B cell (primary cell): ENCODE data around the gene IL1RAPL1. TPM values are rescaled to one million over a fixed set of nuclear protein-coding genes. Genes with fewer than 3 reads are reported as not detected.

ENCODE experiments used
- ATAC-seq: fragments of 200-7000 bp; cut with Tn5 transposase; one replicate; pipeline ENCODE4 v1.10.0; 2021; ENCODE audit warnings: low read depth, mild to moderate bottlenecking, moderate number of reproducible peaks, moderate library complexity
- CTCF ChIA-PET: fragments of 350-600 bp; sonication (Branson Sonifier 250); formaldehyde crosslinking; loops from one replicate; lab custom pipeline; 2021; ENCODE audit warnings: antibody characterized with exemption, inconsistent platforms; lab: Charles Lee
- POLR2A ChIA-PET: fragments of 350-600 bp; sonication (Branson Sonifier 250); formaldehyde crosslinking; loops from one replicate; lab custom pipeline; 2021; ENCODE audit warnings: antibody characterized with exemption; lab: Charles Lee
- DNase-seq: peaks from one replicate; pipeline ENCODE4 v3.0.0; 2013
- H2AFZ ChIP-seq: 2 replicates; pipeline ENCODE4 v1.6.1; 2012; ENCODE audit warnings: mild to moderate bottlenecking, low read depth, low read length; ENCODE audit not compliant: insufficient read depth, poor library complexity, severe bottlenecking
- H3K27ac ChIP-seq, 2 donors: 1 replicate in 1 of 2; 2 replicates in 1 of 2; pipeline ENCODE4 v1.5.1; 2012 to 2013; ENCODE audit warnings: low read length in 2 of 2, mild to moderate bottlenecking in 2 of 2, moderate library complexity in 1 of 2
- H3K27me3 ChIP-seq, 4 experiments: fragments of 200-600 bp in 1 of 4; sonication (generic) in 1 of 4; replicated peaks in 1 of 4; 1 replicate in 2 of 4; 2 replicates in 2 of 4; pipeline versions ENCODE4 v1.6.1 to v1.7.0; 2013 to 2016; ENCODE audit warnings: low read length in 3 of 4, mild to moderate bottlenecking in 2 of 4, mixed read lengths in 1 of 4, moderate library complexity in 1 of 4; ENCODE audit not compliant: insufficient read depth in 4 of 4, control insufficient read depth in 3 of 4; ENCODE audit errors: control extremely low read depth in 1 of 4
- H3K36me3 ChIP-seq, 2 experiments: replicated peaks in 1 of 2; 1 replicate in 1 of 2; 2 replicates in 1 of 2; pipeline versions ENCODE4 v1.6.1 to v1.7.1; 2013; ENCODE audit warnings: low read length in 1 of 2; ENCODE audit not compliant: insufficient read depth in 2 of 2, control insufficient read depth in 1 of 2; ENCODE audit errors: control extremely low read depth in 1 of 2, extremely low read depth in 1 of 2
- H3K4me1 ChIP-seq, 2 donors: fragments of 200-600 bp in 1 of 2; sonication (generic) in 1 of 2; 1 replicate in 1 of 2; 2 replicates in 1 of 2; pipeline versions ENCODE4 v1.5.1 to v1.6.1; 2013 to 2017; ENCODE audit warnings: low read length in 2 of 2; ENCODE audit not compliant: control insufficient read depth in 2 of 2, insufficient read depth in 2 of 2
- H3K4me2 ChIP-seq: replicated peaks from 2 replicates; pipeline ENCODE3; 2012; ENCODE audit warnings: mild to moderate bottlenecking, low read depth, low read length; ENCODE audit not compliant: poor library complexity, severe bottlenecking
- H3K4me3 ChIP-seq, 5 experiments: fragments of 200-600 bp in 1 of 5; sonication (generic) in 1 of 5; 1 replicate in 3 of 5; 2 replicates in 2 of 5; pipeline versions ENCODE4 v1.5.1 to v1.7.0; 2011 to 2016; ENCODE audit warnings: low read length in 4 of 5, mild to moderate bottlenecking in 4 of 5, low read depth in 2 of 5, control low read depth in 1 of 5, moderate library complexity in 1 of 5; ENCODE audit not compliant: insufficient read depth in 1 of 5; ENCODE audit errors: control extremely low read depth in 1 of 5, extremely low read depth in 1 of 5
- H3K79me2 ChIP-seq: fragments of 200-600 bp; sonication (generic); one replicate; pipeline ENCODE4 v1.6.0; 2016; ENCODE audit warnings: low read length; ENCODE audit not compliant: control insufficient read depth, insufficient read depth
- H3K9ac ChIP-seq: fragments of 200-600 bp; sonication (generic); 2 replicates; pipeline ENCODE4 v1.6.1; 2017; ENCODE audit warnings: mild to moderate bottlenecking, low read length, moderate library complexity
- H3K9me3 ChIP-seq, 3 donors: one replicate each; pipeline versions ENCODE4 v1.6.1 to v1.7.1; 2013; ENCODE audit warnings: low read length in 2 of 3; ENCODE audit not compliant: control insufficient read depth in 2 of 3, insufficient read depth in 1 of 3; ENCODE audit errors: control extremely low read depth in 1 of 3
- H4K20me1 ChIP-seq: 2 replicates; pipeline ENCODE4 v1.6.0; 2012; ENCODE audit warnings: mild to moderate bottlenecking, low read length; ENCODE audit not compliant: insufficient read depth, control insufficient read depth, poor library complexity, severe bottlenecking
- H3K27ac Mint-ChIP-seq: one replicate; pipeline ENCODE4 v1.8.0; 2021; ENCODE audit warnings: mixed read lengths
- H3K27me3 Mint-ChIP-seq: one replicate; pipeline ENCODE4 v1.8.0; 2021; ENCODE audit warnings: mixed read lengths
- H3K4me1 Mint-ChIP-seq: one replicate; pipeline ENCODE4 v1.8.0; 2021; ENCODE audit warnings: mixed read lengths
- H3K4me3 Mint-ChIP-seq: one replicate; pipeline ENCODE4 v1.8.0; 2021; ENCODE audit warnings: mixed read lengths
- H3K9me3 Mint-ChIP-seq: one replicate; pipeline ENCODE4 v1.8.0; 2022; ENCODE audit warnings: mixed read lengths; ENCODE audit not compliant: insufficient read depth
- EZH2 ChIP-seq: IDR thresholded peaks from 2 replicates; pipeline ENCODE4 v1.6.1; 2012; ENCODE audit warnings: borderline replicate concordance, low read depth, mild to moderate bottlenecking, moderate library complexity, low read length; ENCODE audit not compliant: insufficient read depth, poor library complexity, severe bottlenecking
- WGBS: methylation state at CpG from one replicate; pipeline ENCODE4 v1.1.5; 2013; ENCODE audit warnings: missing lambda C conversion rate; ENCODE audit not compliant: insufficient coverage; 5-methylcytosine and 5-hydroxymethylcytosine counted together
- intact Hi-C: fragments of 100-400 bp; cut with micrococcal nuclease; formaldehyde crosslinking; loops from one replicate; pipeline ENCODE4 v1.10.0; 2022
- polyA plus RNA-seq: library from polyadenylated mRNA; depleted of rRNA; stranded (reverse); fragments of >200 nt; gene quantifications from 2 replicates; pipeline ENCODE4 v1.2.3, GENCODE V29; 2012
- total RNA-seq, 2 donors: library from RNA; stranded (reverse); fragments of 120-200 nt in 1 of 2; gene quantifications; 1 replicate in 1 of 2; 2 replicates in 1 of 2; pipeline versions ENCODE4 v1.2.3 to v1.2.4, GENCODE V29; 2013 to 2022
- TF ChIP-seq, protein P1 (sequence below): fragments of 200-600 bp; IDR thresholded peaks from one replicate; pipeline ENCODE4 v1.8.0; 2022; ENCODE audit warnings: antibody characterized with exemption, mild to moderate bottlenecking

Gene IL1RAPL1
- total and polyA plus RNA-seq, 2 donors (not counting 1 experiment from before 2014, with no cell fraction given), result not detected

GRCh38 chrX:29787656-29788055 lies 1200.4 kb downstream of the IL1RAPL1 start:
- ChIA-PET POLR2A (no interaction called here), CTCF (no interaction called here)
- H3K79me2 ChIP-seq, result no peaks in the 10 kb centered on the region
- no peak overlapping the region for H3K9ac ChIP-seq
- Mint-ChIP-seq H3K4me3 (no peak overlapping the region), H3K4me1 (no peaks in the 10 kb centered on the region), H3K27ac (no peak overlapping the region), H3K27me3 (no peaks in the 10 kb centered on the region), H3K9me3 (no peaks in the 10 kb centered on the region)
- H3K4me3 ChIP-seq, result no peak overlapping the region
- H3K36me3 ChIP-seq, result no peaks in the 10 kb centered on the region
- H3K27ac ChIP-seq, result no peak overlapping the region
- no peak overlapping the region for H2AFZ ChIP-seq
- no peaks in the 10 kb centered on the region for H4K20me1 ChIP-seq
- intact Hi-C loops, result no loop called here
- no peak for TF ChIP-seq EZH2
- TF ChIP-seq, protein P1, sequence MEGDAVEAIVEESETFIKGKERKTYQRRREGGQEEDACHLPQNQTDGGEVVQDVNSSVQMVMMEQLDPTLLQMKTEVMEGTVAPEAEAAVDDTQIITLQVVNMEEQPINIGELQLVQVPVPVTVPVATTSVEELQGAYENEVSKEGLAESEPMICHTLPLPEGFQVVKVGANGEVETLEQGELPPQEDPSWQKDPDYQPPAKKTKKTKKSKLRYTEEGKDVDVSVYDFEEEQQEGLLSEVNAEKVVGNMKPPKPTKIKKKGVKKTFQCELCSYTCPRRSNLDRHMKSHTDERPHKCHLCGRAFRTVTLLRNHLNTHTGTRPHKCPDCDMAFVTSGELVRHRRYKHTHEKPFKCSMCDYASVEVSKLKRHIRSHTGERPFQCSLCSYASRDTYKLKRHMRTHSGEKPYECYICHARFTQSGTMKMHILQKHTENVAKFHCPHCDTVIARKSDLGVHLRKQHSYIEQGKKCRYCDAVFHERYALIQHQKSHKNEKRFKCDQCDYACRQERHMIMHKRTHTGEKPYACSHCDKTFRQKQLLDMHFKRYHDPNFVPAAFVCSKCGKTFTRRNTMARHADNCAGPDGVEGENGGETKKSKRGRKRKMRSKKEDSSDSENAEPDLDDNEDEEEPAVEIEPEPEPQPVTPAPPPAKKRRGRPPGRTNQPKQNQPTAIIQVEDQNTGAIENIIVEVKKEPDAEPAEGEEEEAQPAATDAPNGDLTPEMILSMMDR, result no peak
- no peaks in the 10 kb centered on the region for H3K4me1 ChIP-seq
- ATAC-seq, result no peak
- WGBS, result no CpG with 5 or more reads among the region's 2 CpGs
- no peaks in the 10 kb centered on the region for H3K27me3 ChIP-seq
- DNase-seq, result no peak
- no peak overlapping the region for H3K4me2 ChIP-seq
- H3K9me3 ChIP-seq, result no peaks in the 10 kb centered on the region

GRCh38 chrX:29788991-29789699 lies 1201.9 kb downstream of the IL1RAPL1 start:
- H3K36me3 ChIP-seq, result no peaks in the 10 kb centered on the region
- DNase-seq (no peak), ATAC-seq (no peak)
- POLR2A ChIA-PET, result no interaction called here
- H3K4me2 ChIP-seq, result no peak overlapping the region
- no peak overlapping the region for H2AFZ ChIP-seq
- Mint-ChIP-seq H3K27me3 (no peaks in the 10 kb centered on the region), H3K27ac (no peak overlapping the region), H3K4me1 (no peaks in the 10 kb centered on the region), H3K4me3 (no peak overlapping the region), H3K9me3 (no peaks in the 10 kb centered on the region)
- H4K20me1 ChIP-seq, result no peaks in the 10 kb centered on the region
- no peak overlapping the region for H3K4me3 ChIP-seq
- no peaks in the 10 kb centered on the region for H3K4me1 ChIP-seq
- intact Hi-C loops, result no loop called here
- H3K27ac ChIP-seq, result no peak overlapping the region
- TF ChIP-seq, protein P1, result no peak
- no peak for TF ChIP-seq EZH2
- CTCF ChIA-PET, result no interaction called here
- H3K9me3 ChIP-seq, result no peaks in the 10 kb centered on the region
- H3K9ac ChIP-seq, result no peak overlapping the region
- no CpG with 5 or more reads among the region's 4 CpGs for WGBS
- no peaks in the 10 kb centered on the region for H3K27me3 ChIP-seq
- no peaks in the 10 kb centered on the region for H3K79me2 ChIP-seq
